Frontal cortex (tissue), 4 donors: ENCODE measurements around the gene CAMK2B. TPM values are rescaled to one million over a fixed set of nuclear protein-coding genes. Genes with fewer than 3 reads are reported as not detected.

Experiments
- DNase-seq, 2 donors: peaks; one replicate each; pipeline ENCODE4 v3.0.0; 2012; ENCODE audit warnings: low spot score in 2 of 2
- FAIRE-seq: peaks from 2 replicates; lab custom pipeline; 2012; peaks lifted over from hg19 to GRCh38; lab: Jason Lieb, UNC
- total RNA-seq: library from RNA; depleted of rRNA; stranded (reverse); fragments of >200 nt; gene quantifications from one replicate; pipeline ENCODE4 v1.2.3, GENCODE V29; 2014
- donor health status: control.
- donor health status: control.
- donor health status: control.

The CAMK2B gene
- total RNA-seq, 1 donor from 2014 or later = 99.5 TPM

GRCh38 chr7:44223362-44224079, 101.9 kb downstream of the CAMK2B start:
- DNase-seq (no peak), FAIRE-seq (no peak)

- FAIRE-seq (no peak), DNase-seq (no peak)
Observed at GRCh38 chr7:44222776-44223261, 102.6 kb downstream of the CAMK2B start.

- FAIRE-seq (no peak), DNase-seq (no peak)
Observed at GRCh38 chr7:44222074-44222473, 103.3 kb downstream of the CAMK2B start.

- no peak for FAIRE-seq
- no peak for DNase-seq
Observed at GRCh38 chr7:44221231-44221791, 104.1 kb downstream of the CAMK2B start.

- no peak for FAIRE-seq
- no peak for DNase-seq
Observed at GRCh38 chr7:44220358-44221112, 104.9 kb downstream of the CAMK2B start.

GRCh38 chr7:44220046-44220357, 105.4 kb downstream of the CAMK2B start:
- FAIRE-seq (no peak), DNase-seq (no peak)

- FAIRE-seq (no peak), DNase-seq (no peak)
Observed at GRCh38 chr7:44219371-44220045, 105.9 kb downstream of the CAMK2B start.

GRCh38 chr7:44218418-44219201, 106.8 kb downstream of the CAMK2B start:
- no peak for DNase-seq

GRCh38 chr7:44217852-44218402, 107.5 kb downstream of the CAMK2B start:
- DNase-seq = no peak
- FAIRE-seq = no peak

More at GRCh38 chr7:44218418-44219201, 106.8 kb downstream of the CAMK2B start:
- FAIRE-seq = no peak

- no peak for FAIRE-seq
- no peak for DNase-seq
Observed at GRCh38 chr7:44217223-44217714, 108.1 kb downstream of the CAMK2B start.

GRCh38 chr7:44216521-44217222, 108.7 kb downstream of the CAMK2B start:
- DNase-seq = no peak
- no peak for FAIRE-seq

- no peak for FAIRE-seq
- no peak for DNase-seq
Observed at GRCh38 chr7:44216019-44216418, 109.4 kb downstream of the CAMK2B start.

- FAIRE-seq = no peak
- DNase-seq = peak in 1 of 2 donors; percentile 31
Observed at GRCh38 chr7:44215531-44215930, 109.9 kb downstream of the CAMK2B start.

GRCh38 chr7:44213877-44214388, 111.5 kb downstream of the CAMK2B start:
- FAIRE-seq (no peak), DNase-seq (no peak)

GRCh38 chr7:44213206-44213876, 112.1 kb downstream of the CAMK2B start:
- DNase-seq (peak in 1 of 2 donors; percentile 9), FAIRE-seq (no peak)

- peak in 1 of 2 donors; percentile 28 for DNase-seq
- no peak for FAIRE-seq
Observed at GRCh38 chr7:44212581-44213184, 112.7 kb downstream of the CAMK2B start.

- no peak for FAIRE-seq
- DNase-seq = peak; percentile 61 to 63
Observed at GRCh38 chr7:44212018-44212417, 113.4 kb downstream of the CAMK2B start.
